ENCODE data around the gene MXD3.
"Not testable (repeated sequence)": the region's sequence is repeated elsewhere in the genome, so short reads cannot be mapped to it uniquely, and the experiment has no call there.

The MXD3 gene, protein sequence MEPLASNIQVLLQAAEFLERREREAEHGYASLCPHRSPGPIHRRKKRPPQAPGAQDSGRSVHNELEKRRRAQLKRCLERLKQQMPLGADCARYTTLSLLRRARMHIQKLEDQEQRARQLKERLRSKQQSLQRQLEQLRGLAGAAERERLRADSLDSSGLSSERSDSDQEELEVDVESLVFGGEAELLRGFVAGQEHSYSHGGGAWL

DNA sequence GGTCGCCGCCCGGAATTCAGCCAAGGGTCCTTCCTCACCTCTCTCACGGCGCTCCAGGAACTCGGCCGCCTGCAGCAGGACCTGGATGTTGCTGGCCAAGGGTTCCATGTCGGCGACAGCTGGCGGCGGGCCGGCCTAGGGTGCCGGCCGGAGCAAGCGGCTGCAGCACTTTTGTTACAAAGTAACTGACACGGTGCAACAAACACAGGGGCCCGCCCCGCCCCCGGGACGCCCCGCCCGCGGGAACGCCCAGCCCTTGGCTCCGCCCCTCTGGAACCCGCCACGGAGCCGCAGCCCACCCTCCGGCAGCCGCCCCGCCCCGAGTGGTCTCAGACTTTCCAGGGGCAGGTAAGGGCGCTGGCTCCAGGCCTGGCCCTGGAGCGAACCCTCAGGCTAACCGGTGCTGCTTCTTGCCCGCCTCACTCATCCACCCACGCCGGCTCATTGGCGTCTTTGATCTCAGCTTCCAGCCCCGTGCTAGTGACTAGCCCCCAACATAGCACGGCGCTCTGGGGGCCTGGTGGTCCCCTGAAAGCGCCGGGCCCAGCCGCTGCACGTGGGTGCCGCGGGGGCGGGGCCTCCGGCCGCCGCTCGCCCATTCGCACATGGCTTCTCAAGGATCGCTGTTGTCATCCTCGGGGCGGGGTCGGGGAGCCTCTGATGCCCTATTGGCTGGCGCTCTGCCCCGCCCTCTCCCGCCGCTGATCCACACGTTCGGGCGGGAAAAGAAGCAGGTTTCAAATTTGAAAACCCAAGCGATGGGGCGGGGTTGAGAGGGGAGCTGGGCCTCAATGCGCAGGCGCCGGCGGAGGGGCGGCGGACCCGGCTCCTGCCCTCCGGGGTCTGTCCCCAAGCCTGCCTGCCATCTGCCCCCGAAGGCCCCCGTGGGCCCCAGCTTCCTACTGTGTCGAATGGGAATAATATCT, at the start of gene MXD3:
MXD3 (minus strand) TSS at position 176 of the 926 bp plus-strand sequence; CDS start at position 108, 68 bp downstream.
- peak in 13 of 14 donors; percentile 17 to 86 (median 74) for DNase-seq

DNA sequence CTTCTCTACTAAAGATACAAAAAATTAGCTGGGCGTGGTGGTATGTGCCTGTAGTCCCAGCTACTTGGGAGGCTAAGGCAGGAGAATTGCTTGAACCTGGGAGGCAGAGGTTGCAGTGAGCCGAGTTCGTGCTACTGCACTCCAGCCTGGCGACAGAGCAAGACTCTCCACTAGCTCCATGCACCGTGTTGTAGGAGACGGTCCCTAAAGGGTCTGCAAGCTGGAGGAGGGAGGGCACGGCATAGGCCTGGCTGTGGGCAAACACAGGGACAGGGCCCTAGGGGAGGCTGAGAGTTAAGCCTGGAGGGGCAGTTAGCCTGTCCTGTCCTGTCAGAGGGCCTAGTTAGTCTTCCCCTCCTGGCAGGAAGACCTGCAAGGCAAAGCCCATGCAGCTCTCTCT, 49.0 kb upstream of the MXD3 start:
- not testable (repeated sequence) for DNase-seq

DNA sequence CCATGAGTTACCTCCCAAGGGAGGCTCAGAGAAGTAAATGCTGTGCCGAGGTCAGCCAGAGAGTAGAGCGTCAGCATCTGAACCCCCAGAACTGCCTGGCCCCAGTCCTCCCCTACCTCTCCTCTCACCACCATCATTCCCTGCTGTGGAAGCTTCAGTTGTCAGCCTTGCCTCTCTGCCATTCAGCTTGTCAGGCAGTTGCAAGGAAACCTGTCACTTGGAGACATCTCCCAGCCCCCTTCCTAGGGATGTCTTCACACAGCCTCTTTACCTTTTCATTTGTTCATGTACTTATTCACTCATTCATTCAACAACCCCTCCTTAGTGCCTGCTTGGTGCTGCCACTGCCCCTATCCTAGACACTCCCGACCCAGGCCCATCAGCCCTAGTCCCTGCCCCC, 48.2 kb upstream of the MXD3 start:
- no peak for DNase-seq

DNA sequence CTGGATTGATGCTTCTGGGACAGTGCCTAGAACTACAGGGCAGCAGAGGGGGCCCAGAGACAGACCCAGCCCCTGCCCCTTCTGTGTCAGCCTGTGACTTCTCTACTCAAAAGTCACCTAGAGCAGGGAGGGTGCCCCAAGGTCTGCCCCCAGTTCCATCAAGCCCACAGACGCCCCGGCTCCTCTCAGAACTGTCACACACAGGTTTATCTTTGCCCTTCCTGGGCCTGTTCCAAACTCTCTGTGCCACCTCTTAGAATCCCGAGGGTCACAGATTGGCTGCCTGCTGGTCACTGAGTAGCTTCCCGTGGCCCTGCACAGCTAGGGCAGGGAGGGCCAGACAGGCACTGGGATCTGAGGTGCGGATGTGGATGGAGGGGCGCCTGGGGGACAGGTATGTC, 47.8 kb upstream of the MXD3 start:
- DNase-seq: no peak

DNA sequence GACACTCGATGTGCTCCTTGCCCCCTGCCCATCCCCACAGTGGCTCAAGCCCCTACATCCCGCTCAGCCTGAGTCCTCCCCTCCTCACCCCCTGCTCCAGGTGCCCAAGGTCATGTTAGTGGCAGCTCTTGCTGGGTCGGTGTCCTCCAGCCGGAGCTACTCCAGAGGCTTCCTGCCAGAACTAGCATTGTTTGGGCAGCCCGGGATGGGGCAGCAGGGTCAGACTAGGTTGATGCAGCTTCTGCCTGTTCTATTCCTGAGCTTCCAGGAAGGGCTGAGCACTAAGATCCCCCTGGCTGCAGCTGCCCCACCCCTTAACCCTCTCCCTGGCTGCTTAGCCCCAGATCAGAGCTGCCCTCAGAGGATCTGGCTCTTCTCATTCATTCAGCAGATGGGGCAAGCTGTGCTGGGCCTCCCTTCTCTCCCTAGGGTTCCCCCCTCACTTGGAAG, 46.7 kb upstream of the MXD3 start:
- no peak for DNase-seq

DNA sequence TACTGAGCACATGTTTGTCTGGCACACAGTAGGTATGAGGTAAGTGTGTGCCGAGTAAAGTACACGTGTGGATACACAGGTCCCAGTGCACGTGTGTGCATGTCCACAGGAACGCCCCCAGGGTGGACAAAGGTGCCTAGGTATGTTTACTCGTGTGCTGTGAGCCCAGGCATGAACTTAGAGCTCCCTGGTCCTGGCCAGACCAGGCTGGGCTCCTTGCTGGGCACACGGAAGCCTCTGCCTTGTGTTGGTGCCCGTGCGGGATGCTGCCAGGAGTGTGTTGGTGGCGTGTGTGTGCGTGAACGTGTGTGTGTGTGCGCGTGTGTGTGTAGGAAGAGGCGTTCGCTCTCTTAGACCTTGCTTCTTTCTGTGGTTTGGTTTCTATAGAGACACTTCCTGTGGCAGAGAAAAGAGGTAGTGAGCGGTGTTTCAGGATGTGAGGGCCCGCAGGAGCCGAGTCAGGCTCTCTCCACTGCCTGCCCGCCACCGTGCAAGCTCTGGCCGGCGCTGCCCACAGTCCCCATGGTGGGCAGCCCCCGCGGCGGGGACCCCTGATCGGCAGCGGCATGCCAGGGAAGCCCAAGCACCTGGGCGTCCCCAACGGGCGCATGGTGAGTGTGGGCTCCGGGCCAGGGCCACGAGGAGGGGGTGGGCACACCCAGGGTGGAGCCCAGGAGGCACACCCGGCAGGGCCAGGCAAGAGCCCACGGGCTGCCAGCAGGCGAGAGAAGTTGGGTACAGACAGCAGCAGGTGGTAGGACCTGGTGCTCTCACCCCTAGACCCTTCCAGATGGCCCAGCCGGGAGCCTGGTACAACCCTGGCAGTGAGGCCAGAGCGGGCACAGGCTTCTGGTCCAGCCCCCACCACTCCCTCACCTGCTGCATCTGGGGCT, 46.0 kb upstream of the MXD3 start, which contains the start of gene RGS14:
RGS14 (plus strand) TSS at position 466 of the 893 bp plus-strand sequence; CDS start at position 567, 101 bp downstream.
- DNase-seq: peak in 1 of 14 donors; percentile 7

DNA sequence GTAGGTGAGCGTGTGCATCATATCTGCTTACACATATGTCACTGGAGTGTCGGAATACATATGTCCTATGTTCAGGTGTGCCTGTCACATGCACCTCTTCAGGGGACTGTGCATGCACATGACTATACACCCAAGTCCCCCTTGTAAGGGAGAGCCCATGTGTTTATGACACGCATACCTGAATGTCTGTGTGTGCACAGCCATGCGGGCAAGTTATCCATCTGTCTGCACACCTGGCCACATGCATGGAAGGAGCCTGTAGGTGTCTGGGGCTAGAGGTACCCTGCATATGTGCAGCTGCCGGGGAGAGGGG, 45.4 kb upstream of the MXD3 start:
- DNase-seq: no peak

DNA sequence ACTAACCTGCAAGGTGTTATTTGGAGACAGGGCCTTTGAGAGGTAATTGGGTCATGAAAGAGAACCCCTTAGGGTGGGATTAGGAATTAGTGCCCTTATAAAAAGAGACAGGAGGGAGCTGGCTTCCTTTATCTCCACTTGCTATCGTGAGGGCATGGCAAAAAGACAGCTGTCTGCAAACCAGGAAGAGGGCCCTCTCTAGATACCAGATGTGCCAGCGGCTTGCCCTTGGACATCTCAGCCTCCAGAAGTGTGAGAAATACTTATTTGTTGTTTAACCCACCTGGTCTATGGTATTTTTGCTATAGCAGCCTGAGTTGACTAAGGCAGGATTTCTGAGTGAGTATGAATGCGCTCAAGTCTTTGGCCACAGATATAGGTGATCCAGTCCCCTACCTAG, 45.0 kb upstream of the MXD3 start:
- no peak for DNase-seq

DNA sequence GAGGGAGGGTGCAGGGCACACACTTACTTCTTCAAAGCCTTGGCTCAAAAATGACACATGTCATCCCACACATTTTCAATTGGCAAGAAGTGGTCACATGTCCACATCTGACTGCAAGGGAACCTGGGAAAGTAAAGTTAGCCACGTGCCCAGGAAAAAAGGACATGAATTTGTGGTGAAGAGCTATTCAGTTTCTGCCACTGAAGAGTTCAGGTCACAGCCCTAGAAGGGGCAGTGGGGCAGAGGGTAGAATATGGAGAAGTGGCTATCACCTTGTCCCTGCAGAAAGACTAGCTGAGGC, 44.1 kb upstream of the MXD3 start:
- DNase-seq: no peak

DNA sequence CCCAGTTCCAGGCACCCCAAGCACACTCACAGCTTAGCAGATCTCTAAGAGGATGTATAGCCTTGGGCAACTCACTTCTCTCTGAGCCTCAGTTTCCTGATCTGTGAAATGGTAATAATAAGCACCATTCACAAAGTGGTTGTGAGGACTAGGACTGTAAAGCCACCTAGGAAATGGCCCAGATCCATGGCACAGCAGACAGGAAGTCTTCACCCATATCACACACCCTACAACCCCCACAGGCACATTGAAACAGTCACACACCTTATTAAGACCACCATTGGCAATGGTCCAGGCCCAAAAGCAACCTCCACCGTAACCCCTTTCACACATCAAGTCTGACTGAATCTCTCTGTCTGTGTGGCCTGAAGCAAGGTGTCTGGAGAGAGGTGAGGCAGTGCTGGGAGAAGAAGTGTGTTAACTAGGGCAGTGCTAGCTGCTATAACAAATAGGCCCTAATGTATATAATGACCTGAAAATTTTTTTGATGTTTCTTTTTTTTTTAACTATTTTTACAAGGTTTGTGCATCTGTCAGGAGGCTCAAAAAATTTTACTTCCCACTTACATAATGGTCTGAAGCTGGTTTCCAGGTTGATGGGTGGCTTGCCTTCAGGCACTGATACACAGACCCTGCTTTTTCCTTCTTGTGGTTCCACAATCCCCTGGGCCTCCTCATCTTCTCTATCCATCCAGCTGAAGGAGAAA, 43.6 kb upstream of the MXD3 start:
- no peak for DNase-seq

DNA sequence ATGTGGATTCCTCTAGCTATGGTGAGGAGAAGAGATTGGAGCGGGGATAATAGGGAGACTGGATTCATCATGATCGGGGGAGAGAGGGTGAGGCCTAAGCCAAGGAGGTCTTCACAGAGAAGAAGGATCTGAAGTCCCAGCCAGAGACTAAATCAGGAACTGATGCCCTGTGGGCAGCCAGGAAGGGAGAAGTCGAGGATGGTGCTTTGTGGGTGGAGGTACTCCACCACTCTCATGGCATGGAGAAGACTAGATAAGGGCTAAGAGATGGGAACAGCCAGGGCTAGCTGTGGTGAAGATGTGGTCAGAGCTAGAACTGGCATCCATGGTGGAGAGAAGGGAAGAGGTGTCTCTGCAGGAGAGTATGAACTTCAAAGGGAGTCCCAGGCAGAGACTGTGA, 43.0 kb upstream of the MXD3 start:
- DNase-seq: no peak

DNA sequence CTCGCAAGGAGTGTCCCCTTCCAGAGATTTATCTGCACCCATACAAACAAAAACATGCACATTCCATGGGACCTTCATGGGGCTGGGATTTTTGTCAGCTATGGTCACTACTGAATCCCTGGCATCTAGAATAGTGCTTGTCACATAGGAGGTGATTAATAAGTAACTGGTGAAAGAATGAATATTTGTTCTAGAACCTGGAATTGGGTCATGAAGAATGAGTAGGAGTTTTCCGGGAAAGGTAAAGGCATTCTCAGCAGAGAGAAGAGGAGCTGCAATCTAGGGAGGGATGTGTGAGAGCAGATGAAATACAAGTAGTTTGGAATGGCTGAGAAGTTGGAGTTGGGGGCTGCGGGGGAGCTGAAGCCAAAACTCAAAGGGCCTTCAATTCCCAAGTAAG, 42.6 kb upstream of the MXD3 start:
- DNase-seq: no peak

DNA sequence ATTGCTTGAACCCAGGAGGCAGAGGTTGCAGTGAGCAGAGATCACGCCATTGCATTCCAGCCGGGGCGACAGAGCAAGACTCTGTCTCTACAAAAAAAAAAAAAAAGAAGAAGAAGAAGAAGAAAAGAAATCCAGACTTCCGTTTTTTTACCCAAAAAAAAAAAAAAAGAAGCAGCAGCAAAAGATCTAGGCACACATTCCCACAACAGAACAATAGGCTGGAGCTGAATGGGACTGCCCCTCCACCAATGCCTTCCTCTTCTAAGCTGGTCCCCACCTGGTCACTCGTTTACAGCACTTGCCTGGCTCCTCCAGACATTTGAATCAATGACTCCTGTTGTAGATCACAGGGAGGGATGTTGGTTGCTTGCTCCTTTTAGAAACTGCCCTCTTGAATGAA, 41.4 kb upstream of the MXD3 start:
- DNase-seq: no peak

DNA sequence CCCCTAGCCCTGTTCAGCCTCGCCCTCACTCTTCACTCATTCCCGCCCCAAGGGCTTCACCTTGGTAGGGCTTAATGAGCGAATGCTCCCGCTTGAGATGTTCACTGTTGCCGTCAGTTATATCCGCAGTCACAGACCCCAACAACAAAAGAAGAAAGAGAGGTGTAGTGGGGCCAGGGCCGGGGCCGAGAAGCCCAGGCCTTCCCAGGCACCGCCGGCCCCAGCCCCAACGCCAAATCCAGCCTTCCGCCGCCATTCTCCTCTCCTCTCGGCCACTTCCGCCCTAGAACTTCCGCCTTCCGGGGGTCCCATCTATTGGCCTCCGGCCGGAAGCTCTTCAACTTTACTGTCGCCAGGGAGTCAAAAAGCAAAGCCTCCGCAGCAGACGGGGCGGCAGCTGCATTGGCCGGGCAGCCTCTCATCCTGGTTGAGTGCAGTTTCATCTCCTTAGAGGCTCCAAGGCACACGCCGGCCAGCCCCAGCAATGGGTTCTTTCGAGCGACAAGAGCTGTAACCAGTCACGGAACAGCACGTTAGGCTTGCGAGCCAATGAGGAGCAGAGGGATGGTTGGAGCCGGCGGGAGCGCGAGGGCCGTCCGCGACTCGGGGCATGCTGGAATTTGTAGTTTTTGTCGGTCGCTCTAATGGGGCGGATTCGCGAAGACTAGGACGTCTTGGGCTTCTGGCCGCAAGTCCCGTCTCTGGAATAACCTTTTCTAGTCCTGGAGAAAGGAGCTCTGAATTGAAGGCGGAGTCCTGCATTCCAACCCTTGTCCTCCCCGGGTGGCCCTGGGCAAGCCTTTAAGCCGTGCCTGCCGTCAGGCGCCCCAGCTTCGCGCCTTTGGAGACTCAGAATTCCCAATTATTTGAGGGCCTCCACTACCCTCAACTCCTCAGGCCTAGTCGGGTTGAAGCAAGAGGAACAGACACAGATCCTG, 40.0 kb upstream of the MXD3 start, which contains the start of gene LMAN2:
LMAN2 (minus strand) TSS at position 277 of the 938 bp plus-strand sequence; CDS start at position 256, 21 bp downstream.
- peak; percentile 43 to 100 (median 92) for DNase-seq

DNA sequence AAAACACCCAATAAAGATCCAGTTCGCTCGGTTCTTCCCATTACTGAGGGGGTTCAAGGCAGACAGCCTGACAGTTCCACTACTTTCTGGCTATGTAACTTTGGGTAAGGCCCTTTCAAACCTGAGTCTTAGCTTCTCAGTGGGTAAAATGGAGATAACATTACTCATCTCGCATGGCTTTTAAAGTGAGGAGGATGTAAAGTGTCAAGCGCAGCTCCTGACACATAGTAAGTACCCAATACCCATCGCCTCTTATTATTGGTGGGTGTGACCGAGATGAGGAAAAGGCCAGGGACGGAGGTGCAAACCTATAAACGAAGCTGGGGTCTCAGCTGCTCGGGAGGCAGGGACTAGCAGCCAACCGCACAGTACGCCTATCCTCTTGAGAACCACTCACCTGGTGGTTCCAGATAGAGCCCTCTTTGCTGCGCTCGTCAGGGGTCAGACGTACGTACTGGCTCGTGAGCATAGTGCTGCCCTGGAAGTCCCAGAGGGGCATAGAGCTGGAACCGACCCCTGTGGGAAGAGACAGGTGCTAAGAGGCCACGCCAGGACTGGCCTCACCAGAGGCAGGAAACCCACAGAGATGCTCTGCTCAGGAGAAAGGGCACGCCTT, 39.2 kb upstream of the MXD3 start:
- DNase-seq: no peak

DNA sequence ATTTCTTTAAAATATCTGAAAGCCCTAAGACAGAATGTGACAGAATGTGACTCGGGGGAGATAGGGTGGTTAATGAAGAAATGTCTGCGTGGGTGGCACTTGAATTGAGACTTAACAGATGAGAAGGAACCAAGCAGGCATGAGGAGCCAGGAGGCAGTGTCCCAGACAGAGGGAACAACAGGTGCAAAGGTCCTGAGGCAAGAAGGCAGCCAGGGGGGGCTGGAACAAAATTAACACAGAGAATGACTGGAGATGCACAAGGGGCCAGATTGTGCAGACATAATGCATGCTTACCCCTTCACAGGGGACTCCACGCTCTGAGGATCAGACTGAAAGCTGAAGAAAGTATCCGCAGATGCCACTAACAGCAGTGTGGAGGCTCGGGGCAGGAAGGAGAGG, 38.1 kb upstream of the MXD3 start:
- DNase-seq: no peak

DNA sequence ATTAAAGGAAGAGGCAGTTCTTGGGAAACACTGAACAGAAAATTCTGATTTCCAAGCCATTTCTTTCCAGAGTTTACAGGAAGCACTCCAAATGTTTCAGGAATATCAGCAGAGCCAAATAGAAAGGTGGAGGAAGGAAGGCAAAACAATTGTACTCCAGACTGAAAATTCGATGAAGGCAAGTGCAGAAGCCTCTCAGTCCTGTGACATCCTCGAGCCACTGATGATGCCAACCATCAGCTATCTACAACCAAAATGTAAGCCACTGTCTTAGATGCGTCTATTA, 37.6 kb upstream of the MXD3 start:
- no peak for DNase-seq

DNA sequence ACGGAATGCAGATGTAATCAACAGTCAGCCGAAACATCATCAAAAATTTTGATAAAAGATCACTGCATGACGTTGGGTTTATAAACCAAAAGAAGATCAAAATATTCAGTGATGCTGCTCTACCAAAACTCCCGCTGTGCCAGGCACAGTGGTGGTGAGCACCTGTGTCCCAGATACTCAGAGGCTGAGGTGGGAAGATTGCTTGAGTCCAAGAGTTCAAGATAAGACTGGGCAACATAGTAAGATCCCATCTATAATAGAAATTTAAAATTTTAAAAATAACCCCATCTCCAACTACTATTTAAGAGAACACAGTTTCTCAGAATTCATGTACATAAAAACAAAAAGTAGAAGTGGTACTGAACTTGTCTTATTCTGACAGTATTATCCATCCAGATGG, 36.0 kb upstream of the MXD3 start:
- no peak for DNase-seq

DNA sequence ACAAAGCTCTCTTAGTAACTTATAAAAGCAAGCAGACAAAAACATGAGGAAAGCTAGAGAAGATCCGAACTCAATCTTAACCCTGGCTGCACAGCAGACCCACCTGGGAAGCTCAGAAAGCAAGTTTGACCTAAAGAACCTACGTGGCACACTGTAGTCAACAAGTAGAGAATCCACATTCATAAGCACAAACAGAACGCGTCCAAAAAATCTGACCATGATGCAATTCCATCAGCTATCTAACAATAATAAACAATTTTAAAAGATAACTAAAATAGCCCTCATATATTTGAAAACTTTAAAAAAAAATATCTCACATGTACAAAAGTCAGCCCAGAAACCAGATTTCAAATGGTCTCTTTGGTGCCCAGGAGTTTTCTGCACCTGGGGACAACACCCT, 35.1 kb upstream of the MXD3 start:
- DNase-seq: no peak

DNA sequence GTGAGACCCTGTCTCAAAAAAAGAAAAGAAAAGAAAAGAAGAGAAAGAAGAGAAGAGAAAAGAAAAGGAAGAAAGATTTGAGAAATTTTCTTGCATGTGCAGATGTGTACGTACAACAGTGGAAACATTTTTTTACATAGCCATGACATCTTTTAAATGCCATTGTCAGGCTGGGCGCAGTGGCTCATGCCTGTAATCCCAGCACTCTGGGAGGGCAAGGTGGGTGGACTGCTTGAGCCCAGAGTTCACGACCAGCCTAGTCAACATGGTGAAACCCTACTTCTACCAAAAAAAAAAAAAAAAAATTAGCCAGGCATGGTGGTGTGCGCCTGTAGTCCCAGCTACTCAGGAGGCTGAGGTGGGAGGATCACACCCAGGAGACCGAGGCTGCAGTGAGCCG, 33.2 kb upstream of the MXD3 start:
- DNase-seq: no peak

DNA sequence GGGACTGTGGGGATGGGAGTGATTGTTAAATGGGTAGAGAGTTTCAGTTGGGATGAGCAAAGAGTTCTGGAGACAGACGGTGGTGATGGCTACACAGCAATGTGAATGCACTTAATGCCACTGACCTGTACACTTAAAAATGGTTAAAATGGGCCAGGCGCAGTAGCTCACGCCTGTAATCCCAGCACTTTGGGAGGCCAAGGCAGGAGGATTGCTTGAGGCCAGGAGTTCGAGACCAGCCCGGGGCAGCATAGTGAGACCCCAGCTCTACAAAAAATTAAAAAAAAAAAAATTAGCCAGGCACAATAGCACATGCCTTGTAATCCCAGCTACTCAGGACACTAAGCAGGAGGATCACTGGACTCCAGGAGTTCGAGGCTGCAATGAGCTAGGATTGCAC, 32.1 kb upstream of the MXD3 start:
- no peak for DNase-seq

Data from C1 segment of cervical spinal cord (tissue), 14 donors.